ENCODE data around the gene PFKP. TPM values are rescaled to one million over a fixed set of nuclear protein-coding genes. Genes with fewer than 3 reads are reported as not detected.
"Not testable (repeated sequence)": the region's sequence is repeated elsewhere in the genome, so short reads cannot be mapped to it uniquely, and the experiment has no call there.

Gene PFKP
- total RNA-seq, 1 experiment from 2014 or later, result 971 TPM

GRCh38 chr10:3106328-3106727 lies 39.0 kb downstream of the PFKP start:
- in situ Hi-C loops (cut with HindIII; ENCODE audit: low pct_unique_long_range_greater_than_20kb, low sequenced_read_pairs); DNase-seq (ENCODE audit: low read depth): not testable (repeated sequence)

- in situ Hi-C loops (cut with HindIII; ENCODE audit: low pct_unique_long_range_greater_than_20kb, low sequenced_read_pairs), result no loop called here
- no peak for DNase-seq (ENCODE audit: low read depth)
Measured at GRCh38 chr10:3106928-3107425, 39.6 kb downstream of the PFKP start.

GRCh38 chr10:3107426-3107961 lies 40.1 kb downstream of the PFKP start:
- in situ Hi-C loops (cut with HindIII; ENCODE audit: low pct_unique_long_range_greater_than_20kb, low sequenced_read_pairs), result no loop called here
- DNase-seq (ENCODE audit: low read depth), result peak; percentile 99

- in situ Hi-C loops (cut with HindIII; ENCODE audit: low pct_unique_long_range_greater_than_20kb, low sequenced_read_pairs), result no loop called here
Measured at GRCh38 chr10:3108033-3108432, 40.7 kb downstream of the PFKP start.

GRCh38 chr10:3108575-3109105 lies 41.3 kb downstream of the PFKP start:
- DNase-seq (ENCODE audit: low read depth), result no peak
- in situ Hi-C loops (cut with HindIII; ENCODE audit: low pct_unique_long_range_greater_than_20kb, low sequenced_read_pairs), result no loop called here

More at GRCh38 chr10:3108033-3108432, 40.7 kb downstream of the PFKP start:
- DNase-seq (ENCODE audit: low read depth), result no peak

- no peak for DNase-seq (ENCODE audit: low read depth)
- in situ Hi-C loops (cut with HindIII; ENCODE audit: low pct_unique_long_range_greater_than_20kb, low sequenced_read_pairs), result no loop called here
Measured at GRCh38 chr10:3109196-3109595, 41.8 kb downstream of the PFKP start.

- DNase-seq (ENCODE audit: low read depth), result no peak
- in situ Hi-C loops (cut with HindIII; ENCODE audit: low pct_unique_long_range_greater_than_20kb, low sequenced_read_pairs), result no loop called here
Measured at GRCh38 chr10:3109633-3110032, 42.3 kb downstream of the PFKP start.

GRCh38 chr10:3110782-3111620 lies 43.7 kb downstream of the PFKP start:
- in situ Hi-C loops (cut with HindIII; ENCODE audit: low pct_unique_long_range_greater_than_20kb, low sequenced_read_pairs), result no loop called here
- DNase-seq (ENCODE audit: low read depth), result no peak

- in situ Hi-C loops (cut with HindIII; ENCODE audit: low pct_unique_long_range_greater_than_20kb, low sequenced_read_pairs), result no loop called here
- no peak for DNase-seq (ENCODE audit: low read depth)
Measured at GRCh38 chr10:3111621-3112163, 44.3 kb downstream of the PFKP start.

GRCh38 chr10:3113343-3113720 lies 46.0 kb downstream of the PFKP start:
- no peak for DNase-seq (ENCODE audit: low read depth)
- in situ Hi-C loops (cut with HindIII; ENCODE audit: low pct_unique_long_range_greater_than_20kb, low sequenced_read_pairs), result no loop called here

GRCh38 chr10:3115685-3116084 lies 48.3 kb downstream of the PFKP start:
- in situ Hi-C loops (cut with HindIII; ENCODE audit: low pct_unique_long_range_greater_than_20kb, low sequenced_read_pairs), result no loop called here
- DNase-seq (ENCODE audit: low read depth), result no peak

GRCh38 chr10:3116508-3117100 lies 49.3 kb downstream of the PFKP start:
- in situ Hi-C loops (cut with HindIII; ENCODE audit: low pct_unique_long_range_greater_than_20kb, low sequenced_read_pairs), result no loop called here
- DNase-seq (ENCODE audit: low read depth), result no peak

- in situ Hi-C loops (cut with HindIII; ENCODE audit: low pct_unique_long_range_greater_than_20kb, low sequenced_read_pairs), result no loop called here
- DNase-seq (ENCODE audit: low read depth), result no peak
Measured at GRCh38 chr10:3117486-3117885, 50.1 kb downstream of the PFKP start.

GRCh38 chr10:3118641-3119091 lies 51.3 kb downstream of the PFKP start:
- in situ Hi-C loops (cut with HindIII; ENCODE audit: low pct_unique_long_range_greater_than_20kb, low sequenced_read_pairs), result no loop called here
- no peak for DNase-seq (ENCODE audit: low read depth)

- DNase-seq (ENCODE audit: low read depth), result no peak
- in situ Hi-C loops (cut with HindIII; ENCODE audit: low pct_unique_long_range_greater_than_20kb, low sequenced_read_pairs), result no loop called here
Measured at GRCh38 chr10:3119796-3120459, 52.6 kb downstream of the PFKP start.

- in situ Hi-C loops (cut with HindIII; ENCODE audit: low pct_unique_long_range_greater_than_20kb, low sequenced_read_pairs), result no loop called here
- no peak for DNase-seq (ENCODE audit: low read depth)
Measured at GRCh38 chr10:3122034-3122433, 54.7 kb downstream of the PFKP start.

GRCh38 chr10:3122486-3123205 lies 55.3 kb downstream of the PFKP start:
- no peak for DNase-seq (ENCODE audit: low read depth)
- in situ Hi-C loops (cut with HindIII; ENCODE audit: low pct_unique_long_range_greater_than_20kb, low sequenced_read_pairs), result no loop called here
